GM12892 (cell line): Measurements from ENCODE around the gene TMEM127.
"Not testable (repeated sequence)": the region's sequence is repeated elsewhere in the genome, so short reads cannot be mapped to it uniquely, and the experiment has no call there.

Experiments
- POLR2A ChIP-seq: IDR thresholded peaks from 2 replicates; pipeline ENCODE4 v1.6.1; 2011; ENCODE audit warnings: low read depth, low read length, control low read depth
- POLR2AphosphoS5 ChIP-seq: IDR thresholded peaks from 2 replicates; pipeline ENCODE4 v1.6.1; 2011; ENCODE audit warnings: low read depth, low read length, control low read depth

- not testable (repeated sequence) for TF ChIP-seq POLR2AphosphoS5, POLR2A
Observed at GRCh38 chr2:96221106-96221505, 44.7 kb downstream of the TMEM127 start.
